DMS 273 treated with DMSO at 0.1 percent for 48 hours (cell line): ENCODE measurements around the gene KRTAP10-11.
A peak's percentile ranks its signal among the peaks of the same experiment; 100 is the strongest.
"Not testable (repeated sequence)": the region's sequence is repeated elsewhere in the genome, so short reads cannot be mapped to it uniquely, and the experiment has no call there.

Experiments used
- DNase-seq: peaks from one replicate; lab custom pipeline; 2025; lab: John Stamatoyannopoulos, UW

The KRTAP10-11 gene

GRCh38 chr21:44646366-44647221 lies at the start of gene KRTAP10-11:
Gene KRTAP10-11 (plus strand): TSS chr21:44646414. CDS start chr21:44646459, 45 bp downstream.
- peak; percentile 55 for DNase-seq

- no peak for DNase-seq
Observed at GRCh38 chr21:44598061-44598460, 48.2 kb upstream of the KRTAP10-11 start.

DNA sequence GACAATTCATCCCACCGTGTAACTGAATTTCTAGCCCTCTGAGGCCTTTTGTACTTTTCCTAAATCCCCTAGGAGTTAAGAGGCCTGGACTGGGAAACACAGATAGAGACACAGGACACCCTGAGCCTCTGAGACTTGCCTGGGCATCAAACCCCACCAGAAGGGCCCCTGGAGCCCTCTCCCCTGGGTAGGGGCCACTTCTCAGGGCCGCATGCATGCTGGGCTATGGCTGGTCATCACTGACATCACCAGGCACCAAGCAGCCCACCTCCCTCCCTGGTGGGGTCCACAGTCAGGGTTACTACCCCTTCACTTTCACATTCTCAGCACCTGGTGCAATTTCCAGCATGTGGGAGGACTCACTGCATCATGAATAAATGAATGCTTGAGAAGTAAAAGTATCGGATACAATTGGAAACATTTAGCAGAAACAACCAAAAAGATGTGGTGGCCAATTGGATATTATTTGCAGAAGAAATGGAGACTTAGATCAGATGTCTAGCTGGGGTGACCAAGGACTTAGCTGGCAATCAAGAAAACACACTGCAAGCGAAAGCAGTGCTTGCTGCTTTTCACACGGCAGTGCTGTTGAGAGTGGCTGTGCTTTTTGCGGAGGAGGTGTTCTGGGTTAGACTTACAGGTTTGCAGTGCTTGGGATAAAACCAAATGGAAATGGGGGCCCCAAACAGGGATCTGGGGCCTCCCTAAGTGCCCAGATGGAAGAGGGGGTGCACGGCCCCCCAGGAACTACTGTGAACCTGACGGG lies 46.8 kb upstream of the KRTAP10-11 start:
- no peak for DNase-seq

DNA sequence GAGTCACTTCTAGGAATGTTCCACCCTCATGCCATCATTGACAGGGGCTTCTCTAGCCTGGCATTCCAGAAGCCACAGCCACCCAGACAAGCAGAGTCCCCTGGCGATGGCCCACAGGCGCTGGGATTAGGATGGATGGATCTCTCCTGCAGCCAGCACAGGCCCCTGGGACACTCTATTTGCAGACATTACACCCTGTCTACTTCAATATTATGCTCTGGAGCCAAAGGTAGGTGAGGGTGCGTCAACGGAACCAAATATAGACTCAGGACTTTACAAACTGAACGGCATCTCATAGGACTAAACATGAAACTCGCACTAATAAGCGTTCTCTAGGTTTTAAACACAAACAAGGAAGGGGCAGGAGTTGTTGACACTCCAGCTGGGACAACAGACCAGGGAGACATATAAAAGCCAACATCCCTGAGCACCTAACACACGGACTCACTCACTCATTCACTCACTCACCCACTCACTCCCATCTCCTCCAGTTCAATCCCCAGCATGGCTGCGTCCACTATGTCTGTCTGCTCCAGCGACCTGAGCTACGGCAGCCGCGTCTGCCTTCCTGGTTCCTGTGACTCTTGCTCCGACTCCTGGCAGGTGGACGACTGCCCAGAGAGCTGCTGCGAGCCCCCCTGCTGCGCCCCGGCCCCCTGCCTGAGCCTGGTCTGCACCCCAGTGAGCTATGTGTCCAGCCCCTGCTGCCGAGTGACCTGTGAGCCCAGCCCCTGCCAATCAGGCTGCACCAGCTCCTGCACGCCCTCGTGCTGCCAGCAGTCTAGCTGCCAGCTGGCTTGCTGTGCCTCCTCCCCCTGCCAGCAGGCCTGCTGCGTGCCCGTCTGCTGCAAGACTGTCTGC lies 45.9 kb upstream of the KRTAP10-11 start, which contains the start of gene KRTAP10-7:
KRTAP10-7 (plus strand) TSS at position 480 of the 861 bp plus-strand sequence; CDS start at position 505, 25 bp downstream.
- DNase-seq, result not testable (repeated sequence)

GRCh38 chr21:44601091-44601490 lies 45.1 kb upstream of the KRTAP10-11 start:
- peak; percentile 32 for DNase-seq

- no peak for DNase-seq
Observed at GRCh38 chr21:44601596-44602462, 44.4 kb upstream of the KRTAP10-11 start.

DNA sequence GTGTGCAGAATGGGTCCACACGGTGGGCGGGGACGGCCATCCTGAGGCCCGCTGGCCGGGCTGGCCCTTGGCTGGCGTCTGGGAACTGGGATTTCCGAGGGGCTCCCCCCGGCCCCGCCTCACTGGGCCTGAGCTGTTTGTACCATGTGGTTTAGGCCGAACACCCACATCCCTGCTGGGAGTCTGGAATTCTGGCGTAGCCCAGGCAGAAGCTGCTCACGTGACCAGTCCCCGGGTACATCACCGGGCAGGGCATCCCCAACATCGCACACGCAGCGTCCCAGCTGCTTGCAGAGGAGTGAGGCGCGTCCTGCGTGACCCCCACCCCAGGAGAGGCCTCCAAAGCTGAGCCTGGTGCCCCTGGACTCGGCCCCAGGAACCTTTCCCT lies 43.8 kb upstream of the KRTAP10-11 start:
- no peak for DNase-seq

DNA sequence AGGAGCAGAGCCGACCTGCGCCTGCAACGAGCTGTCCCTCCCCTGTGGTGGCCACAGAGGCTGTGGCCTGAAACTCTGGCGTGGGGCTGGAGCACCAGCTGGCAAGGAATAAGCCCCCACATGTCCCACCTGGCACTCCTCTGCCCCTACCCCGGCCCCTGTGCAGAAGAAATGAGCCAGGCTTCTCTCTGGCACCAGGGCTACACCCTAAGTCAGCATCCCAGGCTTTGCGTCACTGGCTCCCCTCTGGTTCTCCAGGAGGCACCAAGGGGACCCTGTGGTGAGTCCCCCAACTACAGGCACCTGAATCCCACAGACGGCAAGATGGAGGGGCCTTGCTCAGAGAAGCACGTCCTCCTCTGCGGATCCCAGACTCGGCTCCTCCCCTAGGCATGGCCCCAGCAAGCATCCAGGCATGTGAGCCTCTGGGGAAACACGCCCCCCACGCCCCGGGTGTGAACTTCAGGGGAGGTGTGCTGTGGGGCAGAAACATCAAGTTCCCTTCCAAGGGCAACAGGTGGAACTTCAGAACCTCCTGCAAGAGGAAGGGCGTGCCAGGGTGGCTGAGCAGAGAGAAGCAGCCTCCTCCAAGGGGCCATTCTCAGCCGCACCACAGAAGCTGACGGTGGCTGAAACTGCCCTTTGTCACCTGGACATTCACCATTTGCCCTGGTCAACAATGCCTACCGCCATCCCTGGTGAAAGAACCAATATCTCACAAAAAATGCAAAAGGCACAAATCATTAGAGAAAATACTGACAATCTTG lies 42.9 kb upstream of the KRTAP10-11 start:
- DNase-seq, result no peak

- no peak for DNase-seq
Observed at GRCh38 chr21:44603911-44604310, 42.3 kb upstream of the KRTAP10-11 start.

DNA sequence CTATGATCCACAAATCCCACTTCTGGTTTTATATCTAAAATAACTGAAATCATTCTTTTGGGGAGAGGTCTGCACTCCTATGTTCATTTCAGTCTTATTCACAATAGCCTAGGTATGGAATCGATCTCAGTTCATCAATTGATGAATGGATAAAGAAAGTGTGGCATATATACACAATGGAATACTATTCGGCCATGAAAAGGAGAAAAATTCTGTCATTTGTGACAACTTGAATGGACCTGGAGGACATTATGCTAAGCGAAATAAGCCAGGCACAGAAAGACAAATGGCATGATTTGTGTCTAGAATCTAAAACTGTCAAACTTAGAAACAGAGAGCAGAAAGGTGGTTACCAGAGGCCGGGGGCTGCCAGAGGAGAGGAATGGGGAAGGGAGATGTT lies 39.7 kb upstream of the KRTAP10-11 start:
- no peak for DNase-seq

DNA sequence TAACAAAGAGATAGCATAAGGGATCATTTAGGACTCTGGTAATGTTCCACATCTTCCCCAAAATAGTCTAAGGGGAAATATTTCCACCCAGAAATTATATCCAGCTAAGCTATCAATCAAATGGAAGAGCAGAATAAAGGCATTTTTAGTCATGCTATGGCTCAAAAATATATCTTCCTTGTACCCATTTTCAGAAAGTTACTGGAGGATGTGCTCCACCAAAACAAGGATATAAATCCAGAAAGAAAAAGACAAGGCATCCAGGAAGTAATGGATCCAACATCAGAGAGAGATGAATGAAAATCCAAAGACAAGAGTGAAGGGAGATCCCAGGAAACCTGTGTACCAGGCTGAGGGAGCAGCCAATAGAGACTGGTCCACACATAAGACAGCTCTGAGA lies 37.0 kb upstream of the KRTAP10-11 start:
- DNase-seq, result no peak

- DNase-seq, result not testable (repeated sequence)
Observed at GRCh38 chr21:44610157-44610843, 35.9 kb upstream of the KRTAP10-11 start.

DNA sequence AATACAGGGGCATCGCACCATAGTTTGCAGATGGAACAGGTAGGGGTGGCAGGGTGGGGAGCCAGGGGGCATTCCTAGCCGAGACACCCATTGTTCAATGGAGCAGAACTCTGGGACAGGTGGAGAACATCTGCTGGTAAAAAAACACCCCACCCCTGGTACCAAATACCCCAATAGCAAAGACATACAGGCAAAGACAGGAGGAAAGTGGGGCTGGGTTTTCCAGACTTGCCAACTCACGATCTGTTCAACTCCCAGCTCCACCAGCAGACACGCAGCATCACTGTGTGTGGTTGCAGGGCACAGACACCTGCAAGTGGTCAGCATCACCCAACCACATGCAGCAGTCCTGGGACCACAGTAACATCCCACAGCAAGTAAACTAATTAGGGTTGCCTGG lies 34.7 kb upstream of the KRTAP10-11 start:
- DNase-seq, result no peak

DNA sequence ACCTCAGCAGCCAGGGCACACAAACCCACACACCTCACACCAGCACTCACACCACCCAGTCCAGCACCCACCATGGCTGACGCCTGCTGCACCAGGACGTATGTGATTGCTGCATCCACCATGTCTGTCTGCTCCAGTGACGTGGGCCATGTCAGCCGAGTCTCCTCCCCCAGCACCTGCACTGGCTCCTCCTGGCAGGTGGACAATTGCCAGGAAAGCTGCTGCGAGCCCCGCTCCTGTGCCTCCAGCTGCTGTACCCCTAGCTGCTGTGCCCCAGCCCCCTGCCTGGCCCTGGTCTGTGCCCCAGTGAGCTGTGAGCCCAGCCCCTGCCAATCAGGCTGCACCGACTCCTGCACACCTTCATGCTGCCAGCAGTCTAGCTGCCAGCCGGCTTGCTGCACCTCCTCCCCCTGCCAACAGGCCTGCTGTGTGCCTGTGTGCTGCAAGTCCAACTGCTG lies 34.2 kb upstream of the KRTAP10-11 start, which contains the start of gene KRTAP10-8:
KRTAP10-8 (plus strand) TSS at position 51 of the 458 bp plus-strand sequence; CDS start at position 73, 22 bp downstream.
- DNase-seq, result no peak

GRCh38 chr21:44612669-44613229 lies 33.5 kb upstream of the KRTAP10-11 start:
- DNase-seq, result no peak

GRCh38 chr21:44613386-44614155 lies 32.6 kb upstream of the KRTAP10-11 start:
- no peak for DNase-seq

DNA sequence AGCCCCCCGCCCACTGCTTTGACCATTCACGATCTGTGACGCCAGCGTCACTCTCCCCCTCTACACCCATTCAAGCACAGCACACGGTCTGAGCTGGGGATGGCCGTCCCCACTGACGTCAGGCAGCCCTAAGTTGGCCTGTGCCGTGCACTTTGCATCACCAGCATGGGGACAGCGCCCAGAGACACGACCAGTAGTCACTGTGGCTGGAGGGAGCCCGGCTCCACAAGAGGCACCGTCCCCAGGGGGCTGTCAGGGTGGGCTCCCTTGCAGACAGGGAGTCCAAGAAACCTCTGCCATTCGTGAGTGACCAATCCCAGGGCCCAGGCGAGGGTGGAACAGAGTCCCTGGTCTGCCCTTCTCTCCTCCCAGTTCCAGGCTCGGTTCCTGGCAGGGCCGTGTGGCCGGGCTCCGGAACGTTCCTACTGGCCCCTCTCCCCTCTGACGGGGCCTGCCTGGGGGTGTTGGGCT lies 32.0 kb upstream of the KRTAP10-11 start:
- DNase-seq, result no peak

GRCh38 chr21:44614961-44615391 lies 31.2 kb upstream of the KRTAP10-11 start:
- DNase-seq, result no peak
